Natural killer cell (primary cell): ENCODE results near the gene EVC. TPM values are rescaled to one million over a fixed set of nuclear protein-coding genes. Genes with fewer than 3 reads are reported as not detected.

ENCODE experiments used
- ATAC-seq, 3 donors: fragments of 150-1000 bp in 2 of 3; fragments of 200-7000 bp in 1 of 3; cut with Tn5 transposase; 1 replicate in 1 of 3; 2 replicates in 2 of 3; pipeline ENCODE4 v1.10.0; 2021; ENCODE audit warnings: mild to moderate bottlenecking in 2 of 3, moderate library complexity in 2 of 3
- DNase-seq, 2 donors: peaks; one replicate each; pipeline versions ENCODE4 v3.0.0 to v3.0.0-alpha.2; 2013 to 2021; ENCODE audit warnings: mixed read lengths in 1 of 2
- H3K27ac ChIP-seq: one replicate; pipeline ENCODE4 v1.5.1; 2013; ENCODE audit warnings: mild to moderate bottlenecking, low read length
- H3K27me3 ChIP-seq: one replicate; pipeline ENCODE4 v1.6.1; 2013; ENCODE audit warnings: low read length; ENCODE audit not compliant: control insufficient read depth, insufficient read depth
- H3K36me3 ChIP-seq: one replicate; pipeline ENCODE4 v1.6.1; 2013; ENCODE audit warnings: low read length; ENCODE audit not compliant: control insufficient read depth, insufficient read depth
- H3K4me1 ChIP-seq: one replicate; pipeline ENCODE4 v1.6.1; 2013; ENCODE audit warnings: low read length; ENCODE audit not compliant: control insufficient read depth, insufficient read depth
- H3K4me3 ChIP-seq: one replicate; pipeline ENCODE4 v1.5.1; 2013; ENCODE audit warnings: low read length
- H3K9me3 ChIP-seq: one replicate; pipeline ENCODE4 v1.6.1; 2013; ENCODE audit warnings: low read length; ENCODE audit not compliant: control insufficient read depth, insufficient read depth
- H3K27ac Mint-ChIP-seq, 2 donors: one replicate each; pipeline ENCODE4 v1.8.0; 2022; ENCODE audit warnings: mild to moderate bottlenecking in 2 of 2, mixed read lengths in 2 of 2, moderate library complexity in 1 of 2
- H3K27me3 Mint-ChIP-seq, 2 donors: one replicate each; pipeline ENCODE4 v1.8.0; 2022; ENCODE audit warnings: low read depth in 2 of 2, mixed read lengths in 2 of 2
- H3K36me3 Mint-ChIP-seq: one replicate; pipeline ENCODE4 v1.8.0; 2022; ENCODE audit warnings: mixed read lengths
- H3K4me1 Mint-ChIP-seq, 2 donors: one replicate each; pipeline ENCODE4 v1.8.0; 2022; ENCODE audit warnings: mixed read lengths in 2 of 2
- H3K4me3 Mint-ChIP-seq: one replicate; pipeline ENCODE4 v1.8.0; 2022; ENCODE audit warnings: mild to moderate bottlenecking, moderate library complexity, mixed read lengths
- H3K9me3 Mint-ChIP-seq, 2 donors: one replicate each; pipeline ENCODE4 v1.8.0; 2022; ENCODE audit warnings: mixed read lengths in 2 of 2
- WGBS: methylation state at CpG from one replicate; pipeline ENCODE4 v1.1.7; 2013; ENCODE audit warnings: missing lambda C conversion rate; ENCODE audit not compliant: insufficient coverage; 5-methylcytosine and 5-hydroxymethylcytosine counted together
- intact Hi-C: fragments of 100-400 bp; cut with micrococcal nuclease; formaldehyde crosslinking; loops from one replicate; pipeline ENCODE4 v1.14.2; 2022
- total RNA-seq, 4 donors: library from RNA; stranded (reverse); fragments of 120-200 nt in 1 of 4; gene quantifications; one replicate each; pipeline versions ENCODE4 v1.2.3 to v1.2.4, GENCODE V29; 2013 to 2022
- TF ChIP-seq, protein P1 (sequence below): fragments of 200-600 bp; IDR thresholded peaks from one replicate; pipeline ENCODE4 v1.8.0; 2022; ENCODE audit warnings: antibody characterized with exemption

Gene EVC
- total RNA-seq, 3 donors from 2014 or later (not counting 1 experiment from before 2014, with no cell fraction given): 0.18 to 2.9 (median 0.42) TPM

DNA sequence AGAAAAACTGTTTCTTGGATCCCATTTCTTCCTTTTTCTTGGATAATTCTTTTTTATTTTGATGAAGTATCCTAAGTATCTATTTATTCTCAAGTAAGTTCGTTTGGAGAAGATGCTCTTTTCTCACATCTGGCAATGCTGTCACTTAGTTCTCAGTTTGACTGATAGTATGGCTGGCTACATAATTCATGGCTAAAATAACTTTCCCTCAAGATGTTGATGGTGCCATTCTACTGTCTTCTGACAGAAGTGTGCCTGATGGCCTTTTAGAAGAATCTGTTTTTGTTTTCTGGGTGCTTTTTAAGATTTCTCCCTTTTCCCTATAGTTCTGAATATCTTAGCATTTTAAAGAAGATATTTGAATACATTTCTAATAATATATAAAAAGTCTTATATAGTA, 44.3 kb upstream of the EVC start:
- H3K4me1 ChIP-seq: no peaks in the 10 kb centered on the region
- H3K4me3 ChIP-seq: no peak overlapping the region
- WGBS: no CpG with 5 or more reads among the region's 1 CpG
- Mint-ChIP-seq H3K27ac (no peak overlapping the region), H3K36me3 (no peaks in the 10 kb centered on the region), H3K4me3 (no peak overlapping the region), H3K4me1 (no peaks in the 10 kb centered on the region), H3K9me3 (peaks cover 2 to 3% of the 10 kb centered on the region in 2 donors), H3K27me3 (peaks cover 0 to 5% of the 10 kb centered on the region in 2 donors)
- intact Hi-C loops: no loop called here
- H3K36me3 ChIP-seq: no peaks in the 10 kb centered on the region
- H3K9me3 ChIP-seq: no peaks in the 10 kb centered on the region
- TF ChIP-seq, protein P1, sequence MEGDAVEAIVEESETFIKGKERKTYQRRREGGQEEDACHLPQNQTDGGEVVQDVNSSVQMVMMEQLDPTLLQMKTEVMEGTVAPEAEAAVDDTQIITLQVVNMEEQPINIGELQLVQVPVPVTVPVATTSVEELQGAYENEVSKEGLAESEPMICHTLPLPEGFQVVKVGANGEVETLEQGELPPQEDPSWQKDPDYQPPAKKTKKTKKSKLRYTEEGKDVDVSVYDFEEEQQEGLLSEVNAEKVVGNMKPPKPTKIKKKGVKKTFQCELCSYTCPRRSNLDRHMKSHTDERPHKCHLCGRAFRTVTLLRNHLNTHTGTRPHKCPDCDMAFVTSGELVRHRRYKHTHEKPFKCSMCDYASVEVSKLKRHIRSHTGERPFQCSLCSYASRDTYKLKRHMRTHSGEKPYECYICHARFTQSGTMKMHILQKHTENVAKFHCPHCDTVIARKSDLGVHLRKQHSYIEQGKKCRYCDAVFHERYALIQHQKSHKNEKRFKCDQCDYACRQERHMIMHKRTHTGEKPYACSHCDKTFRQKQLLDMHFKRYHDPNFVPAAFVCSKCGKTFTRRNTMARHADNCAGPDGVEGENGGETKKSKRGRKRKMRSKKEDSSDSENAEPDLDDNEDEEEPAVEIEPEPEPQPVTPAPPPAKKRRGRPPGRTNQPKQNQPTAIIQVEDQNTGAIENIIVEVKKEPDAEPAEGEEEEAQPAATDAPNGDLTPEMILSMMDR: no peak
- no peak for DNase-seq
- H3K27ac ChIP-seq: no peak overlapping the region
- H3K27me3 ChIP-seq: no peaks in the 10 kb centered on the region
- no peak for ATAC-seq

DNA sequence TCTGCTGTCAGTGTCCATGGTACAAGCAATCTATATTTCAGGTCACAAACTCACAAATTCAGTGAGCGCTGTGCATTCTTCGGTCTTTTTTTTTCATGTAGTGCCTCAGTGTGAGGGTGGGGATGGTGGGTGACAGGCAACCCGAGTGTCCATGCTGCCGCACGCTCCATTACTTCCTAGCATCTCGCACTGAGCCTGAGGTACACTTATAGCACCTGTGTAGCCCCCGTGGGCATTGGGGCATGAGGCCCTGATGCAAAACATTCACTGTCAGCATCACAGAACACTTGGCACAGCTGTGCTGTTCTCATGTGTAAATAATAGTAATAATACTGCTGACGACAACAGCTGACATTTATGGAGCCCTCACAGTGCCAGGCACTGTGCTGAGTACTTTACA, 34.2 kb upstream of the EVC start:
- H3K4me1 Mint-ChIP-seq: no peaks in the 10 kb centered on the region
- intact Hi-C loops: no loop called here
- Histone ChIP-seq H3K27me3 (no peaks in the 10 kb centered on the region), H3K4me1 (no peaks in the 10 kb centered on the region), H3K9me3 (no peaks in the 10 kb centered on the region), H3K4me3 (no peak overlapping the region), H3K36me3 (no peaks in the 10 kb centered on the region), H3K27ac (no peak overlapping the region)
- TF ChIP-seq, protein P1: no peak
- H3K36me3 Mint-ChIP-seq: no peaks in the 10 kb centered on the region
- ATAC-seq (no peak), DNase-seq (no peak)
- H3K27me3 Mint-ChIP-seq: no peaks in the 10 kb centered on the region
- H3K4me3 Mint-ChIP-seq: no peak overlapping the region
- no peaks in the 10 kb centered on the region for H3K9me3 Mint-ChIP-seq
- H3K27ac Mint-ChIP-seq: no peak overlapping the region
- 78% methylated on average over 6 of the region's 8 CpGs for WGBS

DNA sequence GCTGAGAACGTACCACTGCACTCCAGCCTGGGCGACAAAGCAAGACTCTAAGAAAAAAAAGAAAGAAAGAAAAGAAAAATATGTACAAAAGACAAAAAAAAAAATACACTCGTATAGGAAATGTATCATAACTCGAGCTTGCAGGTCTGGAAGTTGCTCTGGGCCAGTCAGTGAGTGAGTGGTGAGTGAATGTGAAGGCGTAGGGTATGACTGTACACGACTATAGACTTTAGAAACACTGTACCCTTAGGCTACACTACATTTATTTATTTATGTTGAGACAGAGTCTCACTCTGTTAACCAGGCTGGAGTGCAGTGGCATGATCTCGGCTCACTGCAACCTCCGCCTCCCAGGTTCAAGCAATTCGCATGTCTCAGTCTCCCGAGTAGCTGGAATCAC, 32.0 kb upstream of the EVC start:
- WGBS: 93% methylated on average over 7 of the region's 10 CpGs
- Histone ChIP-seq H3K4me1 (no peaks in the 10 kb centered on the region), H3K27me3 (no peaks in the 10 kb centered on the region), H3K4me3 (no peak overlapping the region), H3K27ac (no peak overlapping the region), H3K36me3 (no peaks in the 10 kb centered on the region), H3K9me3 (no peaks in the 10 kb centered on the region)
- H3K27me3 Mint-ChIP-seq: no peaks in the 10 kb centered on the region
- no peaks in the 10 kb centered on the region for H3K36me3 Mint-ChIP-seq
- TF ChIP-seq, protein P1: no peak
- H3K9me3 Mint-ChIP-seq: no peaks in the 10 kb centered on the region
- ATAC-seq (no peak), DNase-seq (no peak)
- H3K4me3 Mint-ChIP-seq: no peak overlapping the region
- intact Hi-C loops: no loop called here
- no peaks in the 10 kb centered on the region for H3K4me1 Mint-ChIP-seq
- no peak overlapping the region for H3K27ac Mint-ChIP-seq

DNA sequence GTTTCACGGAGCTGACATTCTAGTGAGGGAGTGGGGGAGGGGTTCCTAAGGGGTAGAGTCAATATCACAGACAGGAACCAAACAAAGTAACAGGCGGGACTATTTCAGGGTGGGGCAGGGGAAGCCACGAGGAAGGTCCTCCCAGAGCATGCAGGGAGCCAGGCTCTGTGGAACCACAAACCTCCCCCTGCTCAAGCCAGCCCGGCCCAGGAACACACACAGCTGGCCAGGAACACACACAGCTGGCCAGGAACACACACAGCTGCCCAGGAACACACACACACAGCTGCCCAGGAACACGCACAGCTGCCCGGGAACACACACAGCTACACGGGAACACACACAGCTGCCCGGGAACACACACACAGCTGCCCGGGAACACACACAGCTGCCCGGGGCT, 27.4 kb upstream of the EVC start:
- Histone ChIP-seq H3K36me3 (no peaks in the 10 kb centered on the region), H3K9me3 (no peaks in the 10 kb centered on the region), H3K4me1 (no peaks in the 10 kb centered on the region), H3K27me3 (no peaks in the 10 kb centered on the region), H3K4me3 (no peak overlapping the region), H3K27ac (no peak overlapping the region)
- intact Hi-C loops: no loop called here
- H3K36me3 Mint-ChIP-seq: no peaks in the 10 kb centered on the region
- DNase-seq: no peak
- no peak for ATAC-seq
- no peak overlapping the region for H3K4me3 Mint-ChIP-seq
- H3K4me1 Mint-ChIP-seq: no peaks in the 10 kb centered on the region
- TF ChIP-seq, protein P1: no peak
- no peaks in the 10 kb centered on the region for H3K27me3 Mint-ChIP-seq
- 71% methylated on average over 10 of the region's 10 CpGs for WGBS
- H3K27ac Mint-ChIP-seq: no peak overlapping the region
- no peaks in the 10 kb centered on the region for H3K9me3 Mint-ChIP-seq
